Measurements from ENCODE around the gene AHSG. TPM values are rescaled to one million over a fixed set of nuclear protein-coding genes. Genes with fewer than 3 reads are reported as not detected.

AHSG gene
- total and polyA plus RNA-seq, 10 of the 15 experiments (the other 5 are each of a cell fraction or from before 2014, with no cell fraction given), result 0.06 to 0.90 (median 0.15) TPM; not detected in 7

GRCh38 chr3:186599142-186599784, 13.6 kb upstream of the AHSG start:
- Histone ChIP-seq H4K20me1 (ENCODE audit: control insufficient read depth, insufficient read depth) (no peaks in the 10 kb centered on the region), H3K27ac (ENCODE audit: control insufficient read depth, insufficient read depth) (no peak overlapping the region), H3K4me1 (ENCODE audit: control insufficient read depth, insufficient read depth, low read length) (no peaks in the 10 kb centered on the region), H3K9me3 (replicated peaks; ENCODE audit: control insufficient read depth, insufficient read depth, low read length) (no peaks in the 10 kb centered on the region), H3K27me3 (replicated peaks in 1 of 2; ENCODE audit: control insufficient read depth in 2 of 2, insufficient read depth in 2 of 2, low read length in 1 of 2) (no peaks in the 10 kb centered on the region), H3K9ac (ENCODE audit: control insufficient read depth, insufficient read depth, low read length) (no peak overlapping the region), H3K4me2 (ENCODE audit: control insufficient read depth, insufficient read depth) (no peak overlapping the region), H3K36me3 (ENCODE audit: control insufficient read depth in 2 of 2, insufficient read depth in 2 of 2, low read length in 1 of 2) (no peaks in the 10 kb centered on the region), H3K4me3 (no peak overlapping the region), H2AFZ (ENCODE audit: control insufficient read depth, low read depth, low read length) (no peak overlapping the region), H3K79me2 (ENCODE audit: control insufficient read depth, insufficient read depth, low read length) (no peaks in the 10 kb centered on the region)
- intact Hi-C loops (cut with micrococcal nuclease; ENCODE audit: unreplicated experiment), result no loop called here
- no peak for TF ChIP-seq EP300 (IDR thresholded peaks at IDR 0.05; ENCODE audit: borderline replicate concordance in 1 of 2, control insufficient read depth in 1 of 2, low read depth in 2 of 2, low read length in 2 of 2)
- no peak for TF ChIP-seq DPF2 (IDR thresholded peaks at IDR 0.05)
- no peak for TF ChIP-seq SMAD1 (IDR thresholded peaks at IDR 0.05; ENCODE audit: low read depth, partially characterized antibody)
- no peak for TF ChIP-seq BCL3 (IDR thresholded peaks at IDR 0.05; ENCODE audit: borderline replicate concordance, insufficient read depth, low read depth, low read length, poor library complexity, severe bottlenecking)
- no peak for TF ChIP-seq EGR1 (IDR thresholded peaks at IDR 0.05; ENCODE audit: borderline replicate concordance in 1 of 2, low read depth in 2 of 2, low read length in 2 of 2)
- no peak for TF ChIP-seq RELB (IDR thresholded peaks at IDR 0.05; ENCODE audit: low read depth)
- no peak for TF ChIP-seq POU2F2 (IDR thresholded peaks at IDR 0.05; ENCODE audit: borderline replicate concordance, low read depth, low read length)
- no peak for TF ChIP-seq NR2C1 (IDR thresholded peaks at IDR 0.05)
- TF ChIP-seq LARP7 (IDR thresholded peaks at IDR 0.05), result no peak
- TF ChIP-seq NBN (IDR thresholded peaks at IDR 0.05), result no peak
- CTCF ChIA-PET, result interaction anchor here (2.8 kb wide), 1 partner anchor 17 kb away, joined by 25 read pairs; no protein-coding TSS in a partner anchor
- SMC1A ChIA-PET (ENCODE audit: uncharacterized antibody, unreplicated experiment), result interaction anchor here (1.1 to 2.4 kb wide), 2 partner anchors 16 to 54 kb away, joined by 3 to 6 read pairs; no protein-coding TSS in a partner anchor
- no TSS peak for BruUV-seq (replicated peaks)
- in situ Hi-C loops (cut with MboI), result no loop called here
- DNase-seq (ENCODE audit: low read depth, low spot score) (no peak), FAIRE-seq (no peak), ATAC-seq (peak; percentile 21; the same call in 2 of the 3 replicates)
- POLR2A ChIA-PET, result no interaction called here
- whole genome bisulfite sequencing (ENCODE audit: insufficient coverage, insufficient replicate concordance, low lambda C conversion rate, missing lambda C conversion rate), result 37% methylated on average over 12 of the region's 12 CpGs
- RAD21 ChIA-PET (ENCODE audit: unreplicated experiment), result no interaction called here
